Measurements from ENCODE around the gene PANX1. TPM values are rescaled to one million over a fixed set of nuclear protein-coding genes. Genes with fewer than 3 reads are reported as not detected.

Gene PANX1
- total RNA-seq, 1 experiment from 2014 or later: 37.5 TPM

- Histone ChIP-seq H3K27me3 (ENCODE audit: insufficient read depth, low read length) (no peaks in the 10 kb centered on the region), H3K9me3 (ENCODE audit: control insufficient read depth, low read depth, low read length) (no peaks in the 10 kb centered on the region), H2BK120ac (ENCODE audit: low read depth, low read length, poor library complexity, severe bottlenecking) (no peak overlapping the region), H3K56ac (ENCODE audit: insufficient read length, low read depth, low read length) (no peak overlapping the region), H3K18ac (ENCODE audit: insufficient read length, low read depth, low read length) (no peak overlapping the region), H3K27ac (ENCODE audit: insufficient read length, low read depth, low read length) (no peak overlapping the region), H2AFZ (ENCODE audit: low read length) (no peak overlapping the region), H2BK12ac (ENCODE audit: insufficient read length, low read depth, low read length) (no peak overlapping the region), H3T11ph (ENCODE audit: low read length) (no peak overlapping the region), H3K4me1 (ENCODE audit: insufficient read depth, low read length) (peaks cover 19% of the 10 kb centered on the region; the same call in 1 of the 2 replicates), H4K91ac (ENCODE audit: insufficient read length, low read depth, low read length) (no peak overlapping the region), H4K8ac (replicated peaks; ENCODE audit: insufficient read length, low read depth, low read length) (no peak overlapping the region), H4K5ac (ENCODE audit: insufficient read length, low read depth, low read length) (no peak overlapping the region), H3K23me2 (ENCODE audit: insufficient read length, low read depth, low read length, poor library complexity, severe bottlenecking) (no peaks in the 10 kb centered on the region), H2BK15ac (ENCODE audit: low read depth, low read length) (no peak overlapping the region), H3K9ac (ENCODE audit: extremely low read depth, insufficient read length, low read length) (no peak overlapping the region), H3K14ac (ENCODE audit: insufficient read depth, low read length) (no peak overlapping the region), H3K4ac (ENCODE audit: low read depth, low read length) (no peak overlapping the region), H3K79me2 (ENCODE audit: insufficient read depth, low read length) (peaks cover 62% of the 10 kb centered on the region), H4K20me1 (ENCODE audit: control insufficient read depth, insufficient read depth, insufficient read length) (no peaks in the 10 kb centered on the region), H2BK20ac (ENCODE audit: low read depth, low read length, poor library complexity, severe bottlenecking) (no peak overlapping the region), H2AK5ac (ENCODE audit: insufficient read length, low read length) (no peak overlapping the region), H2BK5ac (ENCODE audit: insufficient read length, low read length) (no peak overlapping the region), H3K4me2 (ENCODE audit: insufficient read depth, insufficient read length, low read length) (no peak overlapping the region), H3K23ac (ENCODE audit: insufficient read length, low read depth, low read length) (no peak overlapping the region), H3K79me1 (ENCODE audit: insufficient read depth, low read depth, low read length, poor library complexity, severe bottlenecking) (peaks cover 11% of the 10 kb centered on the region)
- DNase-seq: no peak
- no peak for TF ChIP-seq CTCF (conservative IDR thresholded peaks at IDR 0.05)
- Mint-ChIP-seq H3K36me3 (ENCODE audit: insufficient read depth in 1 of 3, low read depth in 3 of 3) (peaks cover 12 to 22% (median 13%) of the 10 kb centered on the region in 3 experiments; a peak in 6 of 7 replicates), H3K27ac (peak overlapping the region in 1 of 3 experiments; percentile 21; a peak in 2 of 7 replicates), H3K4me1 (peaks cover 72 to 73% of the 10 kb centered on the region in 2 experiments), H3K4me3 (no peak overlapping the region), H3K9me3 (no peaks in the 10 kb centered on the region), H3K27me3 (ENCODE audit: low read depth) (no peaks in the 10 kb centered on the region)
- no CpG with 5 or more reads among the region's 3 CpGs for WGBS (ENCODE audit: extremely low coverage, insufficient read length, low lambda C conversion rate)
Measured at GRCh38 chr11:94149431-94150017, 20.9 kb downstream of the PANX1 start.

All from H9 (cell line).